GM04503 (cell line): ENCODE measurements around the gene ARL4A.
"Not testable (repeated sequence)": the region's sequence is repeated elsewhere in the genome, so short reads cannot be mapped to it uniquely, and the experiment has no call there.

Experiments
- DNase-seq: peaks from one replicate; pipeline ENCODE4 v3.0.0-alpha.2; 2012; ENCODE audit warnings: low read depth

Gene ARL4A, protein sequence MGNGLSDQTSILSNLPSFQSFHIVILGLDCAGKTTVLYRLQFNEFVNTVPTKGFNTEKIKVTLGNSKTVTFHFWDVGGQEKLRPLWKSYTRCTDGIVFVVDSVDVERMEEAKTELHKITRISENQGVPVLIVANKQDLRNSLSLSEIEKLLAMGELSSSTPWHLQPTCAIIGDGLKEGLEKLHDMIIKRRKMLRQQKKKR

DNA sequence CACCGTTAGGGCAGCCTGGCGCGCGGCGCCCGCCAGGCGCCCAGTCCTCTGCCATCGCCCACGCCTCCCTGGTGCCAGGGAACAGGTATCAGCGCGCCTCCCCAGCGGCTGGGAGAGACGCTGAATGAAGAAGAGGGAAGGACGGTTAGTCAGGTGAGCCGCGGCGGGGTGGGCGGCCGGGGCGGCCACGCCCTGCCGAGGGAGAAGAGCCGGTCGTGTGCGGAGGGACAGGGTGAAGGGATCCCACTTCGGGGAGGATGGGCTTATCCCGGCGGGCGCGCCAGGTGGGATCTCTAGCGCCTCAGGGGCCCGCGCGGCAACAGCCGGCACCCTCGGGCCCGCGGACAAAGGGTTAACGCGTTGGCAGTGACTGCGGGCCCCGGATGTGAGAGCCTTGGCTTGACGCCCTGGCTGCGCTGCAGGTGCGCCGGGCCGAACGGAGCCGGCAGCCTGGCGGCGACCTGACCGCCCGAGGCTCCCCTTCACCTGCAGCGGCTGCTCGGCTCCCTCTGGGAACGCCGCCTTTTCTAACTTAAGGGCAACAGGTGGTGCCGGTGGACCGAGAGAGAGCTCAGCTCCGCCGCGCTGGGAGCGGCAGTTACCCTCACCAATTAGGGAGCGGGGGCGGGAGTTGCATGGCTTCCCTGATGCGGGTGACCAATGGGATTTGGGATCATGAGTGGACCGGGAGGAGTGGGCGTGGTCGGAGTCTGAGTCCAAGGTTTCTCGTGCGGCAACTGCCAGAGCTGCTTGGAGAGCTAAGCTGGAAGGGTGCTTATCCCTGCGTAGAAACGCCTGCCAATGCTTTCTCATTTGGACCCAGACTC lies at the start of gene ARL4A:
Gene ARL4A (plus strand): TSS at position 743 of the 827 bp plus-strand sequence. CDS start 622 bp downstream, outside the sequence.
- DNase-seq = peak; percentile 75

DNA sequence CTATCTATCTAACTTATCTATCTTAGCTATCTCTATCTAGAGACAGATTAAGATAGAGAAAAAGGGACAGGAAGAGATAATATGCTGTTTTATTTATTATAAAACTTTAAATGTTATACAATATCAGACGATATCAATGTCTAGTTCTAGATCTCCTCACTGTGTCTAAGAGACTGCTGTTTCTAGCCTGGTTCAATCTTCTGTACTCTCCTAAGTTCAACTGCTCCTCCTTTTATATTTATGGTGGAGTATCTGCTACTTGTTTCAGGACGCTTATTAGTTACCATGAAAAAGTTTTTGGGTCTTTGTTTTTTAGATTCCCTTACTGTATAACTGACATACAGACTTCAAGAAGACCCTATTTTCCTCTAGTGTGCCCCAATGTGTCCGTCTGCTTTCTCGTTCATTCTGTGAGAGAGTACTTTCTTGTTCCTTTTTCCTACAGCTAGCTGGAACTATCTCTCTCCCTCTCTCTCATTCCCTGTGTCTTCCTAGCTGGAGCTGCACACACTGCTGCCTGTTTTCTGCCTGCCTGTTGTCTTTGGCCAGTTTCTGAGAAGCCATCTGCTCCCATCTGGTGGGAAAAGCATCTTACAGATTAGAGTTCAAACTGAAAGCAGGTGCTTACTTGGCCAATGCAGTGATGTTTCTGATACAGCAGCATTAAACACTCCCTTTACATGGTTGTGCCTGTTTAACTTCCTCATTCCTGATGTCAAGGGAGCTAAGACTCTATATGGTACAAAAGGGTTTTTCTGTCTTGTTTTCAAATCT lies 49.4 kb upstream of the ARL4A start:
- no peak for DNase-seq

DNA sequence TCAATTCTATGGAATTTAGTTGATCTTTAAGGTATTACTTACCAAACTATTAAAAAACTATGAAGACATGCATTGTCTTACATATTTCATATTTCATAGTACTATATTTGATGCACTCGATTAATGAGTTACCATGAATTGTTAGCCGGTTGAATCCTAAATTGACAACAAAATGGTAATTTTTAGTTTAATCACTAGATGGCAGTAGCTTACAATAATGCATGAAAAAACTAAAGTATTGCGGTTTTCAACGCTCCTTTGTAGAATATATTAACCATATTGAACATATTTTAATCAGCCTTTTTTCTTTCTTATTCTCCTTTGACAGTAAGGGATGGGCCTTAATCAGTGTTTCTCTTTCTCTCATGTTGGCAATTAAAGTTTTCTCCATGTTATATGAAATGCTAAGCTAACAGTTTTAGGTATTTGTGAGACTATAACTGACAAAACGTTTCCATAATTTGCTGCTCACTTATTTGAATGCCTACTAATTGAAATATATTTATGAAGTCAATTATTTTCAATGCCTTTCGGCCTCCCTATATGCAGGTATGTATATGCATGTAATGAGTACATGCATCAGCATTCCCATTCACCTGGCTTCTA lies 48.5 kb upstream of the ARL4A start:
- no peak for DNase-seq

DNA sequence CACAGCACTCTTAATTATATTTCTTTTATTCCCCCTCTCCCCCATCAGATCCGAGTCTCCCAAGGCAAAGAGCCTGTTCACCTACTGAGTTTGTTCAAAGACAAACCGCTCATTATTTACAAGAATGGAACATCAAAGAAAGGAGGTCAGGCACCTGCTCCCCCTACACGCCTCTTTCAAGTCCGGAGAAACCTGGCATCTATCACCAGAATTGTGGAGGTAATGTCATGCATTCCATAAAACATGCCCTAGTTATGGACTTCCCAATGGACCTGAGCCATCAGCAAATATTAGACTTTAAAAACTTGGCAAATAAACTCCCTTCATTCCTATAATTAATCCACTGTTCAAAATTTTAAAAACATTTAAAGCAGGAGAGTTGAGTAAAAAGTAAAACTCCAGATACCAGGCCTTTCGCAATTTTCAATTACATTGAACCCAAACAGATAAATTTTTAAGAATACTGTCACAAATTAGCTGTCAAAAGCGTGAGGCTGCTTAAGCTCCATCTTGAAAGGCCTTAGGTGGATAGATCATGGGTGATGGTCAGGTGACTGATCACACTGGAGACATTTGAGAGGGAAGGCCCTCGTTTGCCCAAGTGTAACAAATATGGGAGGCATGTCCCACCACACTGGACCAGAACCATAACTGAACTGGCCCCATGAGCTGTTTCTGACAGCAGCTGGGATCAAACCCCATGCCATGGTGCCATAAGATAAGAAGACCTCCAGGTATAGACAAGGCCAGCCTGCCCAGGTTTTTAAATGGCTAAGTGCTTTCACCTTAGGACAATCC lies 46.9 kb upstream of the ARL4A start:
- DNase-seq = no peak

DNA sequence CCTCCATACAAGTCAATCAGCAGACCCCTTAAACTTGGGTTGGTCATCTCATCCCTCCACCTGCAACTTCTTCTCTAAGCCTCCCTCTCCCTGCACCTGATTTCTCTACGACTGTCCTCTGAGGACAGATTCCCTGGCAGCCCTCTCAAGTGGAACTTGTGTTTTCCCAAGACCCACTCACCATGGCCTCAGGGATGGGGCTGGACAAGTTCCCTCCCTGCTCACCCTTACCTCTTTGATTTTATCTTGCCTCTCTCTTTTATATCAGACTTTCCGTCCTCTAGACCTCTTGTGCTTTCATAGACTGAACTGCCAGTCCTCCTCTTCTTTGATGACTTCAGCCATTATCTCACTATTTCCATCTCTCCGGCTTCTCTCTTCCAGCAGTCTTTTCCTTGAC lies 46.2 kb upstream of the ARL4A start:
- DNase-seq = no peak

DNA sequence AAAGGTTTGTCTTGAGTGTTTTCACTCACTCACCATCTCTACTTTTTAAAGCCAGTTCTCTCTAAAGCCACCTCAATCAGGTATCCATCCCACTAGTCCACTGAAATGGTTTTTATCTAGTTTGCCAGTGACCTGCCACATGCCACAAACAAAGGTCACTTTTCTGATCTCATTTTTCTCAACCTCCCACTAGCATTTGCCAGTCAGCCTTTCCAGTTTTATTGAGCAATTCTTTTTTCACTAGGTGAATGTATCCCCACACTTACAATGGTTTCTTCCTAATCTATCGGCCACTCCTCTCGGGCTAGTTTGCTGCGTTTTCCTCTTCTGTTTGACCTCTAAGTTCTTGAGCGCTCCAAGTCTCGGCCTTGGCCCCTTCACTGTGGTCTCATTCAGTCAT lies 44.9 kb upstream of the ARL4A start:
- no peak for DNase-seq

DNA sequence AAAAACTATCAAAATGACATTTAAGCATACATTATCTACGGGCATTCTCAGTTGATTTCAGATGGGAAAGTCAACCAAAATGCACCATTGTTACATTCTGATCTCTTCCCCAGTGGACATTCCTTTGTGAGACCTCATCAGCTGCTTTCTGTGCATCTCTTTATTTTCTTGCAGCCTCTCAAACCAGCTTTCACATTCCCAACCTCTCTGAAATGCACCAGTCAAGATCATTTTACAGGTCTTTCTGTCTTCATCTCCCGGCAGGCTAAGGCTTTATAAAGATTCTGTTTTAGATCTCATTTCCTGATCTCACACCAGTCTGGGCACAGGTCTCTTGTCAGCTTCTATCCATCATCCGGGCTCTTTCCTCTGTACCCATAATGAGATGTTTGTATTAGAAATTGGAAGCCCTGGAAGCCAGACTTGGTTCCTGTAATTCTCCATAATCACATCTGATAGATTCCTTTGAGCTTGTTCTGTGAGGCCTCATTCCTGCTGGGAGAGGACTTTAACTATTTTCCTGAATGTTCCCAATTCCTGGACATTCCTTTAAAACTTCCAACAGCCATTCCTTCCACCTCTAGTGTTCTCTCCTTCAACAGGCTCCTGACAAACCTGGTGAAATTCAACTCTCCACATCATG lies 44.3 kb upstream of the ARL4A start:
- DNase-seq = no peak

DNA sequence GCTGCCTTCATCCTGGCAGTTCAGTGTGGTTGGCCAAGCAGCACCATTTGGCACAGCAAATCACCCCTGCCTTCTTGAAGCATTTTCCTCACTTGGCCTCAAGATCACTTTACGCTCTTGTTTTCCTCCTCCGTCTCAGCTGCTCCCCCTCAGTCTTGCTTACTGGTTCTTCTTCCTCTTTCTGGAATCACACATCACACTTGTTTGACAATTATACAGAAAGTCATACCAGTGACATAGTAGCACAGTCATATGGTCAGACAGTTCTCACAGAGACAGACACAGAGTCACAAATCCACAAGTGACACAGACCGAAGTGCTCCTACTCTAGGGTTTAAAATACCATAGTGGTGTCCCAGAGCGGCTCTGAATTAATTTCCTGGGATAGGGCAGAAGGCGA lies 43.8 kb upstream of the ARL4A start:
- DNase-seq = no peak

DNA sequence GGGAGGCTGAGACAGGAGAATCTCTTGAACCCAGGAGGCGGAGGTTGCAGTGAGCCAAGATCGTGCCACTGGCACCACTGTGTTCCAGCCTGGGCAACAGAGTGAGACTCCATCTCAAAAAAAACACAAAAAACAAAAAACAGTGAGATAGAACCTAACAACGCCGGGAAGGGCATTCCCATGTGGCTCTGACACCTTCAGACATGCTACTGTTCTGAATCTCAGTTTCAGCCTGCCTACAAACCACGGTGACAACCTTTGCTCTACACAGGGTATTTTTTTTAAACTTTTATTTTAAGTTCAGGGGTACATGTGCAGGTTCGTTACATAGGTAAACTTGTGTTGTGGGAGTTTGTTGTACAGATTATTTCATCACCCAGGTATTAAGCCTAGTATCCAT lies 42.2 kb upstream of the ARL4A start:
- DNase-seq = not testable (repeated sequence)

DNA sequence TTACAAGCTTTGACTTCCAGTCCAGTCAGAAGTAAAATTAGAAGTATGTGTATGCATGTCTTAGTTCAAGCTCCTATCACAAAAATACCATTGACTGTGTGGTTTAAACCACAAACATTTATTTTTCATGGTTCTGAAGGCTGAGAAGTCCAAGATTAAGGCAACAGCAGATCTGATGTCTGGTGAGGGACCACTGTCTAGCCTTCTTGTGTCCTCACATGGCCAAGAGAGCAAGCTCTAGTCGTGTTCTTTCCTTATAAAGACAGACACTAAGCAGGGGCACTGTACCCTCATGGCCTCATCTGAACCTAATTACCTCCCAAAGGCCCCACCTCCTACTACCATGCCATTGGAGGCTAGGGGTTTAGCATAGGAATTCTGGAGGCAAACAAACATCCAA lies 41.3 kb upstream of the ARL4A start:
- peak; percentile 11 for DNase-seq

DNA sequence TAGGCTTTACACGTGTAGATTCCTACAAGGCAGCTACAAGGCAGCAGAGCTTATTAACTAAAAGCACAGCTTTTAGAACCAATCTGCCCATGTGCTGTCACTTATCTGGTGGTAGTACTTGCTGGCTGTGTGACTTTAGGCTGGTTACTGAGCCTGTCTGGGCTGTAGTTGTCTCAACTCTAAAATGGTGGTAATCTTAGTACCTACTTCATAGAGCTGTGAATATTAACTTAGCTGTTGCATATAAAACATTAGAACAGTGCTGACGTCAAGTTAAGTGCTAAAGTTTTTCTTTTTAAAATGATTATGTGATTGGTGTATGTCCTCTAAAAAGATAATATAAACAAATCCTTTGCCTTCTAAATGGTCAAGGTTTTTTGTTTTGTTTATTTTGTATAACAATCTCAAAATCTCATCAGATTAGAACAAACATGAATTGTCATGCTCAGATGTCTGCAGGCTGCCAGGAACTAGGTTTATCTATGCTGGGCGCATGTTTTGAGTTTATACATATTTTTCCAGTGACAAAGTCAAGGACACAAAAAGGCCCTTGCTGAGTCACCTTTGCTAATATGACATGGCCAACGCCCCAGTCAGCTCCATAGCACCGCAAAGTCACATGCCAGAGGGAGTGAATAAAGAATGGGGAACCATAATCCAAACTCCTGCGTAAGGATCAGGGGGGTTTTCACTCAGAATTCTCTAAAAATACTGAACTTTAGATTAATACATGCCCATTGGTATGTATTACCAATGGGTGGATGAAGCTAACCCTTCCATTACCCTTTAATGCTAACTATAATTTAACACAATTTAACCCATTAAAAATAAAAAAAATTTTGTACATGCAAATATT lies 39.8 kb upstream of the ARL4A start:
- peak; percentile 18 for DNase-seq

DNA sequence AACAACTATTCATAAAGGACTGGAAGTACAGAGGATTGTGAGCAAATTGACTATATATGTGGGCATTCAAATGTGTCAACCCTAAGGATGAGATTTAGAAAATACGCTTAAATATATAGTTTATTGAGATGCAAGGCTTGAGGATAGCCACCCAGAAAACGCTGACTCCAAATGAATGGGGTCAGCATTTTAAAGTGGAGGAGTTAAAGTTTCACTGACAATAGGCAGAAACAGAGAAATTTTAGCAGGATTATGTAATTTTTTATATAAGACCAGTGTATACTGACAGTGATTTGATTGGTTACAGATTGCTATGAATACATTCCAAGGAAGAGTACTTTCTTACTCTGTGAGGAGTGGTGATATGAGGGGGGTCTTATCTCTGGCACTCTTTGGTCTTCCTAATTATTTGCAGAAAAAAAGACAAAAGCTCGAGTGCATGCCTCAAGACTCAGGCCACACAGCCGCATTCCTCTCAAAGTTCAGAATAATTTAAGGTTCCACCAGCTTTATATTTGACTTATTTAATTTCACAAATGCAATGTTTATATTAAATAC lies 38.6 kb upstream of the ARL4A start:
- DNase-seq = no peak

DNA sequence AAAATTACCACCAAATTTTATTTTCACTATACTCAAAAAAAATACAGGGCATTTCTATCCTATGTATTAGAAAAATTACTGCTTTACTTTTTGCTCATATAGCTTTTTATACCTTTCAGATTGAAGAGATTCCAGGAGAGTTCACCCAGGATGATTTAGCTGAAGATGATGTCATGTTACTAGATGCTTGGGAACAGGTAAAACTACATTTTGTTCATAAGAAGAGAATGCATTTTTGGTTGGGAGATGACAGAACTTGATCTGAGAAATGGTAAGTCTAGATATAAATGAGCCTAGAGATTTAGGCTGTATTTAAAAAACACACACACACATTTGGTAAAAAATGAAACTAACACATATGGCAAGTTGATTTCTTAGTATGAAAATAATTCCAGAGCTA lies 38.1 kb upstream of the ARL4A start:
- DNase-seq = no peak

DNA sequence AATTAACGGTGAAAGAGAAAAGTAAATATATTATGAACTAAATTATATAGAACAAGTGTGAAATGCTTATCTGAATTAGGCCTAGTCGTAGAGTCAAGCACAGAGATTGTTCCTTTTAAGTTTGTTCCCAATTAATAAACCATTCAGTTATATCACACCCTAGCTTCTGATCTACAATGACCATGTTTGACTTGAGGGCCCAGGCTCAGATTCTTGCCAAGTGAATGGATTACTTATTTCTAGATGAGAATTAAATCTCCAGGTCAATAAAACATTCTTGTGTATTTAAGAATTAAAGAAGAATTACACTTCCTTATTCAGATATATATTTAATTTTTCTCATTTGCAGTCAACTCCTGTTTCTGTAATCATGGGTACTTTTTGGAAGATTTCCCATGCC lies 37.4 kb upstream of the ARL4A start:
- no peak for DNase-seq

DNA sequence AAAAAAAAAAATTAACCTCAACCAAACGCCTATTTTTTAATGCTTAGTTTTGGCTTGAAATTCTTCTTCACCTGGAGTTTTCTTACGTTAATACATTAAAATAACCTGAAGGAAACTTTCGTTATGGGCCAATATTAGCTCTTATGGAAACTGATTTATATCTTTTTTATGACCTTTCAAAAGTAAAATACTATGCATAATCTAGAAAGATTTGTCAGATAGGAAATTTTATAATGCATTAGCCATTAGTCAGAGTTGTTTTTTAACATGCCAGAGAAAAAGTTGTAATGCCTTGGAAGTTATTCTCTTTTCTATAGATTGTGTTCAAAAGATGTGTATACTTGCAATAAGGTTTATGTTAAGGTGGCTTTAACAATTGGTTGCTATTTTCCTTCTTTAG lies 34.3 kb upstream of the ARL4A start:
- DNase-seq = no peak

DNA sequence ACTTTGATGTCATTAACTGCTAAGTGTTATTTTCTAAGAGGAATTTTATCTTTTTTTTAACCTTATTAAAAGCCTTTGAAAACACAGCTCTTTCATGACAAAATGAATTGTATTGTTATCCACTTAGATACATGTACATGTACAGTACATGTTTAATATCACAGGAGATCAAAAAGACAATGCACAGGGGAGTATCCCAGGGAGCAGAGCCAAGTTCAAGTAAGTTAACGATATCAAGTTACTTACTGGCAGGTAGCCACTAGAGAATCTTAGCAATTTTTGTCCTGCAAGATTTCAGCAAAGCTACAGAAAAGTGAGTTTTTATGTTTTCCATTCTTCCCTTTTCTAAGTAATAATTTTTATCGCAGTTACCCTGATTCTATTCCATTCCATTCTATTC lies 33.9 kb upstream of the ARL4A start:
- DNase-seq = no peak

DNA sequence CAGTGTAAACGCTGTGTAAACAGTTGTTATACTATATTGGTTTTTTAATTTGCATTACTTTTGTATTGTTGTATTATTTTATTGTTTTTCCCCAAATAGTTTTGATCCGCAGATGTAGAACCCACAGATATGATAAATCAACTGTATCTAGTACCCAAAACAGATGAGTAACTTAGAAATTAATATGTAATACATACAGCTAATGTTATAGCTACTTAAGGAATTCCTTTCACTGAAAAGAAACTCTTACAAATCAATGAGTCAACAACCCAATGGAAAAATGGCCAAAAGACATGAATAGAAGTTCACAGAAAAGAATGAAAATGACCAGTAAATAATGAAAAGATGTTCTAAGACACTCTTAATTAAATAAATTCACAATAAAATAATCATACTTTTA lies 32.3 kb upstream of the ARL4A start:
- no peak for DNase-seq

DNA sequence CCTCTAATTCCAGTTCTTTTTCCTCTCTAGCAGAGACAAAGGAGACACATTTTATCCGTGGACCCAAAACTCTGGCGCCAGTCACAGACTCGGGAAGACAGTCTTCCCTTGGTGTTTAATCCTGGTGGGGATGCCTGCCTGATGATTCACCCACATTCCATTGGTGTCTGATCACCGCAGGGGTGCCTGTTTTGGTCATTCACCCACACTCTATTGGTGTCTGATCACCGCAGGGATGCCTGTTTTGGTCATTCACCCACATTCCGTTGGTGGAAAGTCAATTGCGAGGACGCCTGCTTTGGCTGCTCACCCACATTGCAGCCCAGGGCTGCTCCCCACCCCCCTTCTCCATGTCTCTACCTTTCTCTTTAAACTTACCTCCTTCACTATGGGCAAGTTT lies 27.0 kb upstream of the ARL4A start:
- DNase-seq = peak; percentile 14

DNA sequence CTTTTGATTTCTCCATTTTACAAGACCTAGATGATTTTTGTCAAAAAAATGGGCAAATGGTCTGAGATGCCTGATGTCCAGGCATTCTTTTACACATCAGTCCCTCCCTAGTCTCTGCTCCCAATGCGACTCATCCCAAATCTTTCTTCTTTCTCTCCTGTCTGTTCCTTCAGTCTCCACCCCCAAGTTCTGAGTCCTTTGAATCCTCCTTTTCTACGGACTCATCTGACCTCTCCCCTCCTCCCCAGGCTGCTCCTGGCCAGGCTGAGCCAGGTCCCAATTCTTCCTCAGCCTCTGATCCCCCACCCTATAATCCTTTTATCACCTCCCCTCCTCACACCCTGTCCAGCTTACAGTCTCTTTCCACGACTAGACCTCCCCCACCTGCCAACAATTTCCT lies 26.4 kb upstream of the ARL4A start:
- DNase-seq = not testable (repeated sequence)

DNA sequence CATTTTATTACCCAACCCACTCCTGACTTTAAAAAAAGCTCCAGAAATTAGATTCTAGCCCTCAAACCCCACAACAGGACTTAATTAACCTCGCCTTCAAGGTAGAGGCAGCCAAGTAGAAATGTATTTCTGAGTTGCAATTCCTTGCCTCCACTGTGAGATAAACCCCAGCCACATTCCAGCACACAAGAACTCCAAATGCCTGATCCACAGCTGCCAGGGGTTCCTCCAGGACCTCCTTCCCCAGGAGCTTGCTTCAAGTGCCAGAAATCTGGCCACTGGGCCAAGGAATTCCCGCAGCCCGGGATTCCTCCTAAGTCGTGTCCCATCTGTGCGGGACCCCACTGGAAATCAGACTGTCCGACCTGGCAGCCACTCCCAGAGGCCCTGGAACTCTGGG lies 25.9 kb upstream of the ARL4A start:
- no peak for DNase-seq
